Neural cell (in vitro differentiated cells): ENCODE measurements around the gene CENPP. TPM values are rescaled to one million over a fixed set of nuclear protein-coding genes. Genes with fewer than 3 reads are reported as not detected.

Experiments
- H2AFZ ChIP-seq: fragments of 200-600, 300-800 bp; sonication (generic), shearing (Covaris generic); 2 replicates; pipeline ENCODE4 v1.6.0; 2014; ENCODE audit warnings: low read depth, mild to moderate bottlenecking, antibody characterized with exemption, low read length, moderate library complexity
- H3F3A ChIP-seq: fragments of 200-600 bp; shearing (Covaris generic); 2 replicates; pipeline ENCODE4 v1.6.1; 2016; ENCODE audit warnings: mild to moderate bottlenecking, moderate library complexity, mixed read lengths, antibody characterized with exemption, low read length; ENCODE audit not compliant: insufficient read depth, poor library complexity, severe bottlenecking
- H3K27ac ChIP-seq: fragments of 200-600, 300-800 bp; sonication (generic), shearing (Covaris generic); 2 replicates; pipeline ENCODE4 v1.5.1; 2014; ENCODE audit warnings: mild to moderate bottlenecking, low read length, moderate library complexity
- H3K27me3 ChIP-seq: fragments of 300-800, 200-600 bp; sonication (generic), shearing (Covaris generic); 2 replicates; pipeline ENCODE4 v1.6.0; 2014; ENCODE audit warnings: mild to moderate bottlenecking, low read depth, low read length, moderate library complexity; ENCODE audit not compliant: insufficient read depth
- H3K36me3 ChIP-seq: fragments of 300-800, 200-600 bp; sonication (generic), shearing (Covaris generic); 2 replicates; pipeline ENCODE4 v1.5.1; 2014; ENCODE audit warnings: mild to moderate bottlenecking, antibody characterized with exemption, low read length, moderate library complexity; ENCODE audit not compliant: insufficient read depth
- H3K4me2 ChIP-seq: fragments of 300-800, 200-600 bp; sonication (generic), shearing (Covaris generic); 2 replicates; pipeline ENCODE4 v1.6.0; 2014; ENCODE audit warnings: mild to moderate bottlenecking, low read length
- H3K4me3 ChIP-seq: fragments of 300-800, 200-600 bp; sonication (generic), shearing (Covaris generic); 2 replicates; pipeline ENCODE4 v1.5.1; 2014; ENCODE audit warnings: mild to moderate bottlenecking, low read length, moderate library complexity
- H3K79me2 ChIP-seq: fragments of 200-600 bp; shearing (Covaris generic); replicated peaks from 2 replicates; pipeline ENCODE4 v1.6.0; 2014; ENCODE audit warnings: mild to moderate bottlenecking, low read length, moderate library complexity; ENCODE audit not compliant: insufficient read depth
- H3K9ac ChIP-seq: fragments of 300-800, 200-600 bp; sonication (generic), shearing (Covaris generic); 2 replicates; pipeline ENCODE4 v1.6.1; 2016; ENCODE audit warnings: mild to moderate bottlenecking, low read length, mixed read lengths
- H3K9me2 ChIP-seq: fragments of 200-600 bp; shearing (Covaris generic); 2 replicates; pipeline ENCODE4 v1.6.1; 2016; ENCODE audit warnings: mild to moderate bottlenecking, low read length, mixed read lengths; ENCODE audit not compliant: insufficient read depth
- H3K9me3 ChIP-seq: fragments of 200-600, 300-800 bp; sonication (generic), shearing (Covaris generic); 2 replicates; pipeline ENCODE4 v1.6.1; 2016; ENCODE audit warnings: mild to moderate bottlenecking, mixed run types, low read length, moderate library complexity, mixed read lengths
- H4K20me1 ChIP-seq: fragments of 200-600 bp; shearing (Covaris generic); 2 replicates; pipeline ENCODE4 v1.6.1; 2016; ENCODE audit warnings: mild to moderate bottlenecking, mixed run types; ENCODE audit not compliant: insufficient read depth
- CTCF ChIP-seq: fragments of 450-650 bp; IDR thresholded peaks from 2 replicates; pipeline ENCODE4 v1.5.1; 2014; ENCODE audit warnings: antibody characterized with exemption, mild to moderate bottlenecking, moderate library complexity; ENCODE audit not compliant: poor library complexity, severe bottlenecking
- MXI1 ChIP-seq: fragments of 450-650 bp; conservative IDR thresholded peaks from 2 replicates; pipeline ENCODE4 v1.6.1; 2014; ENCODE audit warnings: antibody characterized with exemption, mild to moderate bottlenecking; ENCODE audit not compliant: poor library complexity, severe bottlenecking
- POLR2AphosphoS5 ChIP-seq: IDR thresholded peaks from 2 replicates; pipeline ENCODE4 v1.6.1; 2012
- REST ChIP-seq: IDR thresholded peaks from 2 replicates; pipeline ENCODE4 v1.6.1; 2012; ENCODE audit warnings: borderline replicate concordance
- SMC3 ChIP-seq: fragments of 450-650 bp; conservative IDR thresholded peaks from 2 replicates; pipeline ENCODE4 v1.6.1; 2014; ENCODE audit warnings: antibody characterized with exemption, mild to moderate bottlenecking, moderate library complexity; ENCODE audit not compliant: poor library complexity
- polyA plus RNA-seq: library from polyadenylated mRNA; depleted of rRNA; stranded (reverse); fragments of >200 nt; gene quantifications from 2 replicates; pipeline ENCODE4 v1.2.3, GENCODE V29; 2014
- small RNA-seq, 3 experiments: library from RNA; depleted of rRNA; stranded (forward); fragments of <200 nt; gene quantifications; one replicate each; pipeline ENCODE3, GENCODE V24; 2012

The CENPP gene
- polyA plus RNA-seq, 1 donor from 2014 or later = 5.0 TPM

- peaks cover 26% of the 10 kb centered on the region for H3K79me2 ChIP-seq
- peak overlapping the region; percentile 79 for H3K4me2 ChIP-seq
- peak overlapping the region; percentile 86 for H3K9ac ChIP-seq
- H3K9me2 ChIP-seq = no peaks in the 10 kb centered on the region
- no peaks in the 10 kb centered on the region for H3K27me3 ChIP-seq
- no peaks in the 10 kb centered on the region for H4K20me1 ChIP-seq
- no peaks in the 10 kb centered on the region for H3F3A ChIP-seq
- TF ChIP-seq SMC3 (no peak), MXI1 (no peak), REST (no peak), CTCF (no peak), POLR2AphosphoS5 (no peak)
- no peaks in the 10 kb centered on the region for H3K9me3 ChIP-seq
- peak overlapping the region; percentile 65 for H3K27ac ChIP-seq
- peak overlapping the region; percentile 73 for H2AFZ ChIP-seq
- peak overlapping the region; percentile 99 for H3K4me3 ChIP-seq
- no peaks in the 10 kb centered on the region for H3K36me3 ChIP-seq
Observed at GRCh38 chr9:92669527-92669889, 343.8 kb downstream of the CENPP start.

Small RNAs within 50 kb of the gene (small RNA-seq; reads per million reads assigned to genes)
- gene AL157827.1 = 0 reads per million in 3 experiments
- 0 reads per million in 3 experiments for gene MIR3651
- 0 reads per million in 3 experiments for gene MIR4670
- gene SNORA84 = 0.59 to 5.1 (median 1.5) reads per million in 3 experiments

Other genes with a start within 250 kb of the CENPP start
- gene SPTLC1, start 210.5 kb upstream of the CENPP start, polyA plus RNA-seq = 67.1 and 74.8 TPM in 2 replicates
- gene IARS1, start 32.3 kb upstream of the CENPP start, polyA plus RNA-seq = 58.1 and 64.4 TPM in 2 replicates
- gene NOL8, start 603 bp upstream of the CENPP start, polyA plus RNA-seq = 12.6 and 25.3 TPM in 2 replicates
- 0.12 TPM in 1 of 2 replicates, not detected in the other for gene OGN, start 78.6 kb downstream of the CENPP start, polyA plus RNA-seq
- not detected in 2 replicates for gene OMD, start 98.5 kb downstream of the CENPP start, polyA plus RNA-seq
- gene ASPN, start 156.6 kb downstream of the CENPP start, polyA plus RNA-seq = 0.35 and 0.80 TPM in 2 replicates
- gene ECM2, start 210.0 kb downstream of the CENPP start, polyA plus RNA-seq = 0.30 TPM in 1 of 2 replicates, not detected in the other